Non-pigmented ciliary epithelial cell (primary cell): ENCODE results near the gene VEZT.
A peak's percentile ranks its signal among the peaks of the same experiment; 100 is the strongest.
"Not testable (repeated sequence)": the region's sequence is repeated elsewhere in the genome, so short reads cannot be mapped to it uniquely, and the experiment has no call there.

ENCODE experiments used
- DNase-seq: peaks from one replicate; pipeline ENCODE4 v3.0.0-alpha.2; 2010; ENCODE audit warnings: low read depth

Gene VEZT

GRCh38 chr12:95319694-95320331 is 102.2 kb downstream of the VEZT start:
- no peak for DNase-seq

DNA sequence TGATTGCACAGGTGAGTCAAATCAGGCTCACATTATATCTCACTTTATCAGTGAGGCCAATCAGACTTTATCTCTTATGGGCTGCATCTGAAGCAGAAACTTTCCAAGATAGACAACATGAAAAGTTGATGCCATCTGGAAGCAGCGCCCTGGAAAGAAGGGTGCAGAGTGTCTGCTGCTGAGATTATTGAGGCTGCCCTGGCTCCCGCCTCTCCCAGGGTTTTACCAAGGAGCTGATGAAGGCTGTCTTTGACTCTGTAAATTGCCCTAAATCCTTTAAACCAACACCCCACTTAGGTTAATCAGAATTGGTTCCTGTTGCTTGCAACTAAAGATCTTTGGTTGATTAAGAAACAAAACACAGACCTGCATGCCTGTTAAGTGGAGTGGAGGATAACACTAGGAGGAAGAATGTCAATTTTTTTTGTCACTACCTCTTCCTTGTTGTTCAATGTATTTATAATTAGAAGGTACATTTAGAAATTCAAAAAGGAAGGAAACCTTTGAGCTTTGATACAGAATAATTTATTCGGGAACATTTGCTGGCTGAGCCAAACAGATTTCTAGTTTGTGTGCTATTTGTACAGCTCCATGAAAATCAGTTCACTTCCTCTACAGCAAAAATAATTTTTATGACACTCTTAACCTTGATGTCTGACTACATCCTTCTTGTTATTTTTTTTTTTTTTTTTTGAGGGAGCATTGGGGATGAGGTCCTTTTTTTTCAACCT is 104.1 kb downstream of the VEZT start:
- no peak for DNase-seq

GRCh38 chr12:95322326-95322725 is 104.7 kb downstream of the VEZT start:
- DNase-seq: no peak

- no peak for DNase-seq
Measured at GRCh38 chr12:95323212-95323611, 105.6 kb downstream of the VEZT start.

GRCh38 chr12:95324246-95324645 is 106.6 kb downstream of the VEZT start:
- DNase-seq: not testable (repeated sequence)

- no peak for DNase-seq
Measured at GRCh38 chr12:95325501-95325900, 107.9 kb downstream of the VEZT start.

DNA sequence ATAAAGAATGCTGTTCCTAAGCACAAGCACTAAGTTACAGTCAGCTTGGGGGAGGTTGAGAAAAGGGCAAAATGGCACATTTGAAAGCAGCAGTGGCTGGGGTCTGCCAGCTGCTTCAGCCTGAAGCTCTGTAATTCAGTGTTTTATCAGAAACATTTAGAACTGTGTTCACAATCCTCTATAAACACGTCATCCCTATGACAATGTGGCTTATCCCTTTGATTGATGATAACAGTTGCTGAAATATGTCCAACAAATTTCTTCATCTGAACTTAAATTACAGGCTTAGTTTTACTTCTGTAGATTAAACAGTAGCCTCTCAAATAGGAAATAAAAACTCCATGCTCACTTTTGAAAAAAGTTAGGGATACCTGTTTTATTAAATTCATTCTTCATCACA is 108.8 kb downstream of the VEZT start:
- no peak for DNase-seq

DNA sequence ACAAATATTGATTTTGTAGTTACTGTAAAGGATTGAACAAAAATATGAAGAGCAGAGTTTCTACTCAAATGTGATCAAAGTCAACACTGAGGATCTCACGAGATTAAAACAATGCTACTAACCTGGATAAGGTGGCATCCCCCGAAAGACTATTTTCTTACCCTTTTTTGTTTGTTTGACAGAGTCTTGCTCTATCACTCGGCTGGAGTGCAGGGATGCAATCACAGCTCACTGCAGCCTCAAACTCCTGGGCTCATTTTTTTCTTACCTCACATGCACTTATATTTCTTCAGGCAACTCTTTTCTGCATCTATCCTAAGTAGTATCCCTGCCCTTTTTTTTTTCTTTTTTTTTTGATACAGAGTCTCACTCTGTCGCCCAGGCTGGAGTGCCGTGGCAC is 109.2 kb downstream of the VEZT start:
- no peak for DNase-seq

DNA sequence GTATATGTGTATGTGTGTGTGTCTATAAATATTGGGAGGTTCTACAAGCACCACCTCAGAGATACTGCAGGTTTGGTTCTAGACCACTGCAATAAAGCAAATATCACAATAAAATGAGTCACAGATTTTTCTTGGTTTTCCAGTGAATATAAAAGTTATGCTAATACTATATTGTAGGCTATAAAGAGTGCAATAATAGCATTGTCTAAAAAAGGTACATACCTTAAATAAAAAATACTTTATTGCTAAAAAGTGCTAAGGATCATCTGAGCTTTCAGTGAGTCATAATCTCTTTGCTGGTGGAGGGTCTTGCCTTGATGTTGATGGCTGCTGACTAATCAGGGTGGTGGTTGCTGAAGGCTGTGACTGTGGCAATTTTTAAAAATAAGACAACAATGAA is 111.1 kb downstream of the VEZT start:
- no peak for DNase-seq

- DNase-seq: no peak
Measured at GRCh38 chr12:95335948-95336347, 118.3 kb downstream of the VEZT start.

GRCh38 chr12:95336387-95337067 is 118.9 kb downstream of the VEZT start:
- DNase-seq: peak; percentile 63

DNA sequence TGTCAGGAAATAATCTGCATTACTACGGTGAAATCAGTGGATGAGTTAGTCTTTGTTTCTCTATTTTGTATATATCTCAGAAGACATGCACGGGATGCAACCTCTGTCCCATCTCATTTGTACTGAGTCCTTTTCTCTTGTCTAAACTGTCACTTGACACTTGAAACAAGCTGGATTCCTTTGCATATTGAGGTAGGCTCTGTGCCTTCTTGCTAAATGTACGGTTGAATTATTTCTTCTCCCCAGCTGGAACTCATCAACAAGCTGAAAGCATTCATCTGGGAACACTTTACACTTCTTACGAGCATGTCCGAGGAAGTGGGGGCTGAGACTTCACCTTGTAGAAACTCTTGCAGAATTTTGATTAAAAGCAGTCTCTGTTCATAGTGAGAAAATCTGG is 119.5 kb downstream of the VEZT start:
- DNase-seq: no peak

DNA sequence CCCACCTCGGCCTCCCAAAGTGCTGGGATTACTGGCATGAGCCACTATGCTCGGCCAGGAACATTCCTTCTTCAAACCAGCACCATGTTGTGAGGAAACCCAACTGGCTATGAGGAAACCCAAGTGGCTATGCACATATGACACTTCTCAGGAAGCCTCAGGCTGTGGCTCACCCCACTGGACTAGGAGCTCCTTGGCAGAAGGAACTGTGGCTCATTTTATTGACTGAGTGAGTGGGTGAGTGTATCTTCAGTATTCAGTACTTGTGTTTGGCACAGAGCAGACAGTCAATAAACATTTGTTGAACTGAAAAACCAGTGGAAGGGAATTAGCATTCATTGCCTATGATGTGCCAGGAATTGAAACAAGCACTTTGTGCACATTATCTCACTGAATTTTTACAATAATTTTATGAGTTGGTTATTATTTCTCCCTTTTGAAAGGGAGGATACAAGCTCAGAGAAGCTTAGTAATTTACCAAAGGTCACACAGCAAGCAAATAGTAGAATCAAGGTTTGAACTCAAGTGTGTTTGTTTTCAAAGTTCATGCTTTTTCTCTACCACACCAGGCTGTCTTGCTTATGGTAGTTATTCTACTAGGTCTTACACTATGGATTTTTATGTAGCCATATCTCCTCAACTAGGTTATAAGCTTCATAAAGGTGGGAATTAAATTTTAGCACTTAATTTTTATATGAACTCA is 121.6 kb downstream of the VEZT start:
- no peak for DNase-seq

DNA sequence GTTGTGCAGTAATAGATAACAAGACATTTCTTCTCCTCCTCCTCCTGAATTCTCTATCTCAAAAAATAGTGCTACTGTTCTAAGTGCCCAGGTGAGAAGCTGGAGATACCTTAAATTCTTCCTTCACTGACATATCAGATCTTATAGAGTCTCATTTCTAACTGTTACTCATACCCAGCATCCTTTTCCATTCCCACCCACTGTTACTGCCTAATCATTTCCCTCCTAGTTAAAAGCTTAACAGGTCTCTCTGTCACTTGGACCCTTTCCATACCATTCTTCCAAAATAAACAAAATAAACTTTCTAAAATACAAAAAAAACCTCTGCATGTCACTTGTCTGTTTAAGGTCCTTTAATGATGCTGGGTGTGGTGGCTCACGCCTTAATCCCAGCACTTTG is 124.4 kb downstream of the VEZT start:
- no peak for DNase-seq

DNA sequence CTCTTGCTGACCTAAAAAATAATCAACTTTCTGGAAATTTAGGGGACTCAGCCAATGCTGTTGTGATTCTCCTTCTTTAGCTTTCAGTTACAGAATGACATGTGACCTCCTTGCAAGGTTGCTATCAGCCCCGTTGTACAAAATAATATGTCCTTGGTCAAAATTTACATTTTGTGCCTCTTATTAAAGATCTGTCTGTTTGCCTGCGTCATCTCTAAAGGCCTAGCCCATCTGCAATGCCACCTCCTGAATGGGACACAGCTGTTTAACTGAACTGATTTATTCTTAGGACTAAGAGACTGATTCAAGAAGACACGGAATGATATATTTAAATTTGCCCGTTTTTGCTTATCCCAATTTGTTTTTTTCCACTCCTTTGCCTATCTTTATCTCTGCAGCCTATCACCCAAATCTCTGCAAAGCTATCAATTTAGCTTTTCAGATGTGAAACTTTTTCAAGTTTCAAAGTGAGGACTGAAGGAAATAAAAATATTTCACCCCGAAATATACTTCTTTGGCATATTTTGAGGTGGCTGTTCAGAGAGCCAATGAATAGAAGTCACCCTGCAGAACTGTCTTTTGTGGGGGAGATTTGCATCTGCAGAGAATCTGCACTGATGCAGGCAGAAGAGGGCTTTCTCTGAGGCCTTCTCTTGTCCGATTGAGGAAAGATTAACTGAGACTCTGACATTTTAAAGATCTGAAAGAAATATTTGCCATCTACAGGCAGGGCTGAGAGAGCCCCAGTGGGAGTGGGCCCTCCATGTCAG is 126.0 kb downstream of the VEZT start:
- no peak for DNase-seq

GRCh38 chr12:95349291-95349690 is 131.7 kb downstream of the VEZT start:
- DNase-seq: no peak

GRCh38 chr12:95351748-95352147 is 134.1 kb downstream of the VEZT start:
- no peak for DNase-seq
